H7 (cell line): ENCODE results near the gene GNG12. TPM values are rescaled to one million over a fixed set of nuclear protein-coding genes. Genes with fewer than 3 reads are reported as not detected.

Source experiments
- DNase-seq: peaks from one replicate; pipeline ENCODE4 v3.0.0; 2012
- H3K27me3 ChIP-seq: 2 replicates; pipeline ENCODE4 v1.6.0; 2011; ENCODE audit warnings: mild to moderate bottlenecking, low read length; ENCODE audit not compliant: control insufficient read depth, insufficient read depth
- H3K36me3 ChIP-seq: replicated peaks from 2 replicates; pipeline ENCODE4 v1.5.1; 2011; ENCODE audit warnings: low read length; ENCODE audit not compliant: control insufficient read depth, insufficient read depth
- H3K4me3 ChIP-seq: 2 replicates; pipeline ENCODE4 v1.5.1; 2011; ENCODE audit warnings: low read depth, mild to moderate bottlenecking, control low read depth, low read length, moderate library complexity; ENCODE audit not compliant: insufficient read depth
- total RNA-seq: library from RNA; depleted of rRNA; stranded (reverse); fragments of >200 nt; shearing (Covaris generic); gene quantifications from 2 replicates; pipeline ENCODE4 v1.2.3, GENCODE V29; 2014

The GNG12 gene
- total RNA-seq, 1 experiment from 2014 or later = 42.8 TPM

- no peak for DNase-seq
Measured at GRCh38 chr1:67721650-67722291, 111.5 kb downstream of the GNG12 start.

DNA sequence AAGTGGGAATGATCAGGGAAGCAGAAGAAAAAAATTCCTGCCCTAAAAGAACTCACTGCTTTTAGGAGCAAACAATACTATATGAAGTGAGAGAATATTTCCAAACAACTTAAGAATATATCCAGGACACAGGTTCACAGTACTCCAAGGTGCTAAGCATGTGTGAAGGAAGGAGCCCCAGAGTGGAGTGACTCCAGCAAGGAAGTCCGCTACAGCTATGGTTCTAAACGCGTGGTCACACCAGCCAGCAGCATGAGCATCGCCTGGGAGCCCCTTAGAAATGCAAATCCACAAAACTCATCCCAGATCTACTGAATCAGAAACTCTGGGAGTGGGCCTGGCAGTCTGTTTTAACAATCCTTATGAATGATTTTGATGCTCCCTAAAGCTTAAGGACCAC is 112.2 kb downstream of the GNG12 start:
- Histone ChIP-seq H3K36me3 (no peaks in the 10 kb centered on the region), H3K4me3 (no peak overlapping the region), H3K27me3 (no peaks in the 10 kb centered on the region)
- no peak for DNase-seq

More at GRCh38 chr1:67721650-67722291, 111.5 kb downstream of the GNG12 start:
- no peaks in the 10 kb centered on the region for H3K36me3 ChIP-seq
- no peak overlapping the region for H3K4me3 ChIP-seq
- H3K27me3 ChIP-seq = no peaks in the 10 kb centered on the region

- Histone ChIP-seq H3K36me3 (no peaks in the 10 kb centered on the region), H3K4me3 (no peak overlapping the region), H3K27me3 (no peaks in the 10 kb centered on the region)
- DNase-seq = no peak
Measured at GRCh38 chr1:67719329-67720196, 113.7 kb downstream of the GNG12 start.

GRCh38 chr1:67717876-67718275 is 115.4 kb downstream of the GNG12 start:
- H3K27me3 ChIP-seq = no peaks in the 10 kb centered on the region
- H3K4me3 ChIP-seq = no peak overlapping the region
- H3K36me3 ChIP-seq = no peaks in the 10 kb centered on the region
- no peak for DNase-seq

DNA sequence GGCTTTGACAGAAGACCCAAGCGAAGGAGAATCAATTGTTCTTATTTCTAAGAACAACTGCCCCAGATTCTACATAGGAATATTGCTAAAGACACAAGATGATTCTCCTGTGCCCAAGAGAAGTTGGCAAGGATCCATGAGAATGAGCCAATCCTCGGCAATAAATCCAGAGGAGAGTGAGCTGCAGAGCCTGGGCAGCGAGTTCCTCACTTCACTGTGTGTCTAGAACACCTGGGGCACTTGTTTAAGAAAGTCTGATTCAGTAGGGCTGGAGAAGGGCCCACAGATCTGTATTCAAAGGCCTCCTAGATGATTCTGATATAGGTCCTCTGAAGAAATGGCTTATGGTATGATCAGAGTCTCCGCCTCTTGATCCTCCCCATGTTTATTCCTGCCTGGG is 116.5 kb downstream of the GNG12 start:
- H3K27me3 ChIP-seq = no peaks in the 10 kb centered on the region

DNA sequence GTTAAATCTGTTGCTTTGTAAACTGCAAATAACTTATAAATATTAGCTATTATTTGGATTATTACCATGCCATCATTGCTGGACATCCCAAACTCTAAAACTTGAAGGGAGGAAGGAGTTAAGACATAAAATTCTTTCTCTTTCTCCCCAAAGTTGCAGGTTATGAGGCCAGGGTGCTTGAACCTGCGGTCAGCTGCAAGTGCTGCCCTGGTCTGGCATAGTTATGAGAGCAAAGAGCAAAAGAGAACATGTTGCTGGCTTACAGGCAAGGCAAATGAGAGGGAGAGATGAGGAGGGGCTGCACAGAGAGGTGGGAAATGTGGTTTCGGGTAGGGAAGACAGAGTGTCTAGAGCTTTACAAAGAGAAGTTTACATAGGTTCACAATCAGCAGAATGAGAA is 117.4 kb downstream of the GNG12 start:
- no peak for DNase-seq
- Histone ChIP-seq H3K4me3 (no peak overlapping the region), H3K36me3 (no peaks in the 10 kb centered on the region), H3K27me3 (no peaks in the 10 kb centered on the region)

More for the DNA sequence above, 116.5 kb downstream of the GNG12 start:
- Histone ChIP-seq H3K4me3 (no peak overlapping the region), H3K36me3 (no peaks in the 10 kb centered on the region)
- no peak for DNase-seq

DNA sequence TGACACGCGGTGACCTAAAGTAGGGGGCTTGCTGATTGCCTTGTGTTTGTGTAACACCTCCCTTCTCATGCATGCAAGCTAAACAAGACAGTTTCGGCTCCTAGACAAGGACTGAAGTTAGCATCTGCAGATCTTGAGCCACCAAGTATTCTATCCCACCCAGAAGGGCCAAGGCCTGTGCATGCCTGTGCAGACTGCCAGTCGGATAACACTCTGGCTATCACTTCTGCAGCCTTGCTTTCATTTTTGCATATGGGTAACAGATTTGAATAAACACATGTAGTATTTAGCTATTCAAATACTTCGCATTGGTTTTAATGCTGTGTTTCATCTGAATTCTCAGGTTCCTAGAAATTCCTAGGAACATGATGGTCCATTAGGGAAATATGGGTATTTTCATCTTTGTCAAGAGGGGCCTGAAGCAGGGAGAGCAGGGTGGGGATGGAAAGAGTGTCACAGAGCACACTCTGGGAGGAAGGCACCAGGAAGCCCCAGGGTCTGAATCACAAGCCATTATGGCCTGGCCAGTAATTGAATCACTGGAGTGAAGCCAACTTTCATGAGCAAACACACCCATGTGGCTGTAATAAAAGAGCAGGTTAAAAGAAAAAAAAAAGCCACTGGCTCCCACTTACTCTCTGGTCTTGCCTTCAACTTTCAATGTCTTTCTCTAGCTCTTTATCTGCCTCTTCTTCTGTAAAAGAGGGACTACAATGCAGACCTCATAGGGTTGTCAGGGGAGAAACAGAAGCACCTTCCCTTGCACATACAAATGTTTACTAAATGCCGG is 120.0 kb downstream of the GNG12 start:
- no peak for DNase-seq
- Histone ChIP-seq H3K4me3 (no peak overlapping the region), H3K27me3 (no peaks in the 10 kb centered on the region), H3K36me3 (no peaks in the 10 kb centered on the region)

DNA sequence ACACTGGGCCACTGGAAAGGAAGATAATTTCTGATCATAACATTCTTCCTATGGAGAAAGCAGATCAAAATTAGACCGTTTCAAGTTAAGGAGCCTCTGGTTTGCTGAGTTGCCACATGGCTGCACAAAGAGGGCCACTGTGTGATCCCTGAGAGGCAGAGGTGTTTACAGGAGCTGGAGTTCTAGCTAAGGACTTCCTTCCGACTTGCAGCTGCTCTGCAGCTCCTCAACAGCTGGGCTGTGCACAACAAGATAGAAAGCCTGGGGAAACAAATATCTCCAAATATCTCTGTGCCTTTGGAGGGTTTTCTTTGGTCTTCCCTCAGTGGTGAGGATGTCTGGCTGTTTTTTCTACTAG is 121.4 kb downstream of the GNG12 start:
- DNase-seq = no peak
- Histone ChIP-seq H3K27me3 (no peaks in the 10 kb centered on the region), H3K4me3 (no peak overlapping the region)

GRCh38 chr1:67711158-67711854 is 122.0 kb downstream of the GNG12 start:
- H3K27me3 ChIP-seq = no peaks in the 10 kb centered on the region
- no peaks in the 10 kb centered on the region; the same call in 1 of the 2 replicates for H3K36me3 ChIP-seq
- no peak for DNase-seq
- H3K4me3 ChIP-seq = no peak overlapping the region

More for the DNA sequence above, 121.4 kb downstream of the GNG12 start:
- no peaks in the 10 kb centered on the region; the same call in 1 of the 2 replicates for H3K36me3 ChIP-seq

- DNase-seq = no peak
- Histone ChIP-seq H3K4me3 (no peak overlapping the region), H3K36me3 (no peaks in the 10 kb centered on the region; the same call in 1 of the 2 replicates), H3K27me3 (no peaks in the 10 kb centered on the region)
Measured at GRCh38 chr1:67710417-67710816, 122.8 kb downstream of the GNG12 start.

- no peak for DNase-seq
- Histone ChIP-seq H3K4me3 (no peak overlapping the region), H3K27me3 (no peaks in the 10 kb centered on the region), H3K36me3 (no peaks in the 10 kb centered on the region; the same call in 1 of the 2 replicates)
Measured at GRCh38 chr1:67708606-67709005, 124.7 kb downstream of the GNG12 start.

- DNase-seq = no peak
- H3K27me3 ChIP-seq = no peaks in the 10 kb centered on the region
- no peak overlapping the region for H3K4me3 ChIP-seq
- no peaks in the 10 kb centered on the region; the same call in 1 of the 2 replicates for H3K36me3 ChIP-seq
Measured at GRCh38 chr1:67705735-67706453, 127.4 kb downstream of the GNG12 start.

GRCh38 chr1:67704351-67704750 is 128.9 kb downstream of the GNG12 start:
- no peak for DNase-seq
- no peak overlapping the region for H3K4me3 ChIP-seq
- H3K27me3 ChIP-seq = no peaks in the 10 kb centered on the region
- H3K36me3 ChIP-seq = no peaks in the 10 kb centered on the region; the same call in 1 of the 2 replicates
